HepG2 (cell line): Measurements from ENCODE around the gene SH3GL2. TPM values are rescaled to one million over a fixed set of nuclear protein-coding genes. Genes with fewer than 3 reads are reported as not detected.

Source experiments
- ATAC-seq: fragments of 200-7000 bp; cut with Tn5 transposase; 3 replicates; pipeline ENCODE4 v1.9.1; 2020; ENCODE audit warnings: mild to moderate bottlenecking, moderate library complexity
- BruUV-seq: library from RNA; stranded (reverse); fragments of 400-500 nt; replicated peaks from 2 replicates; lab custom pipeline; 2021; lab: Mats Ljungman, UMichigan
- CTCF ChIA-PET: fragments of 300-600 bp; formaldehyde crosslinking; extraction: SDS; loops from one replicate; lab custom pipeline; 2021; ENCODE audit warnings: low total read pairs, inconsistent platforms, low intra/inter-chr PET ratio; lab: Yijun Ruan, JAX
- POLR2A ChIA-PET: fragments of 350-600 bp; sonication (Branson Sonifier 250); formaldehyde crosslinking; loops from one replicate; lab custom pipeline; 2020; ENCODE audit warnings: antibody characterized with exemption, inconsistent platforms; lab: Yijun Ruan, JAX
- DNase-seq: peaks from one replicate; pipeline ENCODE4 v3.0.0-alpha.2; 2015; ENCODE audit warnings: low spot score
- FAIRE-seq: peaks from 3 replicates; lab custom pipeline; 2011; peaks lifted over from hg19 to GRCh38; lab: Jason Lieb, UNC
- H2AFZ ChIP-seq: one replicate; pipeline ENCODE4 v1.6.1; 2011; ENCODE audit warnings: low read length, inconsistent platforms
- H3K27ac ChIP-seq: fragments of 300-600 bp; 3 replicates; pipeline ENCODE4 v1.8.0; 2011; ENCODE audit warnings: mixed run types, mild to moderate bottlenecking, mixed read lengths, low read length, inconsistent platforms; ENCODE audit not compliant: insufficient read depth; ENCODE audit errors: extremely low read length
- H3K27me3 ChIP-seq, 2 experiments: fragments of 200-600 bp in 1 of 2; 2 replicates in 1 of 2; 3 replicates in 1 of 2; pipeline versions ENCODE4 v1.6.0 to v1.8.0; 2011; ENCODE audit warnings: low read length in 2 of 2, mild to moderate bottlenecking in 2 of 2, moderate library complexity in 2 of 2, inconsistent platforms in 1 of 2; ENCODE audit not compliant: insufficient read depth in 2 of 2, control insufficient read depth in 1 of 2
- H3K36me3 ChIP-seq, 2 experiments: fragments of 200-600 bp in 1 of 2; replicated peaks in 1 of 2; 2 replicates in 1 of 2; 3 replicates in 1 of 2; pipeline versions ENCODE4 v1.5.1 to v1.8.0; 2011; ENCODE audit warnings: low read length in 2 of 2, inconsistent platforms in 1 of 2; ENCODE audit not compliant: insufficient read depth in 2 of 2, control insufficient read depth in 1 of 2
- H3K4me1 ChIP-seq: 2 replicates; pipeline ENCODE4 v1.5.1; 2012; ENCODE audit warnings: low read length, inconsistent platforms; ENCODE audit not compliant: insufficient read depth
- H3K4me2 ChIP-seq: 2 replicates; pipeline ENCODE4 v1.6.0; 2011; ENCODE audit warnings: low read depth, low read length, inconsistent platforms
- H3K4me3 ChIP-seq, 3 experiments: fragments of 200-600 bp in 1 of 3; sonication (generic), shearing (Covaris generic) in 1 of 3; replicated peaks in 1 of 3; 2 replicates each; pipeline ENCODE4 v1.5.1; 2011 to 2016; ENCODE audit warnings: low read length in 3 of 3, inconsistent platforms in 2 of 3, low read depth in 2 of 3, mild to moderate bottlenecking in 2 of 3, control low read depth in 1 of 3, mixed read lengths in 1 of 3; ENCODE audit not compliant: insufficient read depth in 1 of 3
- H3K79me2 ChIP-seq: one replicate; pipeline ENCODE4 v1.6.1; 2011; ENCODE audit warnings: low read length, inconsistent platforms; ENCODE audit not compliant: insufficient read depth
- H3K9ac ChIP-seq: 2 replicates; pipeline ENCODE4 v1.6.0; 2011; ENCODE audit warnings: mild to moderate bottlenecking, low read depth, low read length, inconsistent platforms; ENCODE audit not compliant: insufficient read depth
- H3K9me3 ChIP-seq: 2 replicates; pipeline ENCODE4 v1.5.1; 2012; ENCODE audit warnings: mild to moderate bottlenecking, low read length
- H4K20me1 ChIP-seq: 2 replicates; pipeline ENCODE4 v1.6.0; 2011; ENCODE audit warnings: inconsistent platforms, mild to moderate bottlenecking, low read length, moderate library complexity; ENCODE audit not compliant: insufficient read depth
- CHCHD3 ChIP-seq: sonication (generic); formaldehyde crosslinking; IDR thresholded peaks from 2 replicates; pipeline ENCODE4 v1.8.0; 2022; ENCODE audit warnings: mild to moderate bottlenecking, missing genetic modification reagents, moderate library complexity
- FIP1L1 ChIP-seq: fragments of 200-400 bp; formaldehyde crosslinking; IDR thresholded peaks from 2 replicates; pipeline ENCODE4 v1.6.1; 2018; ENCODE audit warnings: low read depth, mild to moderate bottlenecking, low read length, moderate library complexity, borderline replicate concordance; ENCODE audit not compliant: insufficient read depth
- HNF4G ChIP-seq, 2 experiments: sonication (generic) in 1 of 2; formaldehyde crosslinking in 1 of 2; IDR thresholded peaks; 2 replicates each; pipeline versions ENCODE4 v1.4.0 to v1.6.1; 2011 to 2020; ENCODE audit warnings: borderline replicate concordance in 2 of 2, low read depth in 2 of 2, mild to moderate bottlenecking in 2 of 2, low read length in 1 of 2, missing genetic modification reagents in 1 of 2, moderate library complexity in 1 of 2
- KLF16 ChIP-seq, 2 experiments: sonication (generic) in 1 of 2; formaldehyde crosslinking in 1 of 2; IDR thresholded peaks; 2 replicates each; pipeline versions ENCODE4 v1.6.1 to v1.8.0; 2016 to 2023; ENCODE audit warnings: missing genetic modification reagents in 2 of 2, missing compliant biosample characterization in 1 of 2
- MEF2D ChIP-seq: sonication (generic); formaldehyde crosslinking; IDR thresholded peaks from 2 replicates; pipeline ENCODE4 v1.5.1; 2020; ENCODE audit warnings: mild to moderate bottlenecking, missing genetic modification reagents
- NFIC ChIP-seq: IDR thresholded peaks from 2 replicates; pipeline ENCODE4 v1.6.1; 2012; ENCODE audit warnings: mild to moderate bottlenecking, low read length, inconsistent platforms
- PBX2 ChIP-seq: IDR thresholded peaks from 2 replicates; pipeline ENCODE4 v1.6.1; 2016; ENCODE audit warnings: control low read depth
- RELA ChIP-seq: sonication (generic); formaldehyde crosslinking; IDR thresholded peaks from 2 replicates; pipeline ENCODE4 v1.4.0; 2020; ENCODE audit warnings: missing genetic modification reagents
- RNF2 ChIP-seq: fragments of 450-650 bp; conservative IDR thresholded peaks from 2 replicates; pipeline ENCODE4 v1.6.1; 2016; ENCODE audit warnings: low read depth
- ZBTB20 ChIP-seq: sonication (generic); formaldehyde crosslinking; IDR thresholded peaks from 2 replicates; pipeline ENCODE4 v1.8.1; 2023; ENCODE audit warnings: missing genetic modification reagents, low read depth, mild to moderate bottlenecking, borderline replicate concordance
- ZBTB7B ChIP-seq: sonication (generic); formaldehyde crosslinking; IDR thresholded peaks from 2 replicates; pipeline ENCODE4 v1.4.0; 2020; ENCODE audit warnings: missing genetic modification reagents
- ZNF142 ChIP-seq: sonication (generic); formaldehyde crosslinking; IDR thresholded peaks from 2 replicates; pipeline ENCODE4 v1.4.0; 2020; ENCODE audit warnings: missing genetic modification reagents
- ZNF253 ChIP-seq: sonication (generic); formaldehyde crosslinking; IDR thresholded peaks from 2 replicates; pipeline ENCODE4 v1.8.0; 2022; ENCODE audit warnings: mild to moderate bottlenecking, missing genetic modification reagents, borderline replicate concordance
- ZNF256 ChIP-seq: sonication (generic); formaldehyde crosslinking; conservative IDR thresholded peaks from 2 replicates; pipeline ENCODE4 v1.4.0; 2020; ENCODE audit warnings: missing genetic modification reagents
- ZNF30 ChIP-seq: sonication (generic); formaldehyde crosslinking; IDR thresholded peaks from 2 replicates; pipeline ENCODE4 v1.5.0; 2020; ENCODE audit warnings: mild to moderate bottlenecking, missing genetic modification reagents
- ZNF557 ChIP-seq: sonication (generic); formaldehyde crosslinking; IDR thresholded peaks from 2 replicates; pipeline ENCODE4 v1.4.0; 2020; ENCODE audit warnings: missing genetic modification reagents
- WGBS: methylation state at CpG from one replicate; pipeline ENCODE4 v1.1.6; 2017; ENCODE audit warnings: low lambda C conversion rate; 5-methylcytosine and 5-hydroxymethylcytosine counted together
- in situ Hi-C: cut with HindIII; loops from 2 replicates; pipeline ENCODE4 v1.10.0; 2017; ENCODE audit warnings: low pct_unique_long_range_greater_than_20kb; ENCODE audit not compliant: extremely low pct_ligation_motif_present
- intact Hi-C: fragments of 100-400 bp; cut with micrococcal nuclease; formaldehyde crosslinking; loops from one replicate; pipeline ENCODE4 v1.10.0; 2022; ENCODE audit not compliant: unreplicated experiment
- polyA plus RNA-seq, 8 experiments: library from polyadenylated mRNA; depleted of rRNA in 3 of 8; stranded (reverse) in 7 of 8; unstranded in 1 of 8; fragments of >200 nt; fragmentation: Illumina TruSeq in 4 of 8; extraction: Trizol in 4 of 8; gene quantifications; 2 replicates each; pipeline versions ENCODE4 v1.2.1 to v1.2.3, GENCODE V29; 2011 to 2016; ENCODE audit warnings: low read depth in 4 of 8, missing spikeins in 1 of 8, mixed read lengths in 1 of 8; ENCODE audit not compliant: insufficient read depth in 1 of 8
- total RNA-seq, 5 experiments: library from RNA; depleted of rRNA; stranded (reverse); fragments of >200 nt; fragmentation: Illumina TruSeq; extraction: Trizol; gene quantifications; 2 replicates each; pipeline ENCODE4 v1.2.3, GENCODE V29; 2016; ENCODE audit warnings: low read depth in 1 of 5

SH3GL2 gene
- total and polyA plus RNA-seq, 2 of the 13 experiments (the other 11 are each of a cell fraction or from before 2014, with no cell fraction given), result 0.04 TPM; not detected in 1

GRCh38 chr9:17816431-17817027, 237.7 kb downstream of the SH3GL2 start:
- intact Hi-C loops, result loop anchor here (10.0 kb wide), 1 partner anchor 58 kb away; no protein-coding TSS in a partner anchor
- CTCF ChIA-PET, result no interaction called here
- H3K4me3 ChIP-seq, result no peak overlapping the region
- POLR2A ChIA-PET, result no interaction called here
- no peak overlapping the region for H3K27ac ChIP-seq
- no peak overlapping the region for H3K4me2 ChIP-seq
- H3K27me3 ChIP-seq, result no peaks in the 10 kb centered on the region
- no peaks in the 10 kb centered on the region for H4K20me1 ChIP-seq
- no peak overlapping the region for H3K9ac ChIP-seq
- ATAC-seq (no peak), FAIRE-seq (no peak), DNase-seq (no peak)
- H3K36me3 ChIP-seq, result no peaks in the 10 kb centered on the region
- no TSS peak for BruUV-seq
- no peaks in the 10 kb centered on the region for H3K79me2 ChIP-seq
- H2AFZ ChIP-seq, result no peak overlapping the region
- no peaks in the 10 kb centered on the region for H3K4me1 ChIP-seq
- 0% methylated on average over 1 of the region's 1 CpG for WGBS
- no peaks in the 10 kb centered on the region for H3K9me3 ChIP-seq
- in situ Hi-C loops, result loop anchor here (25.0 kb wide), 1 partner anchor 1221 kb away; the partner anchor contains the start of genes RRAGA and SAXO1
- no peak for TF ChIP-seq RELA
- no peak for TF ChIP-seq MEF2D
- no peak for TF ChIP-seq ZNF256 (CRISPR knock-in tag)
- no peak for TF ChIP-seq CHCHD3 (CRISPR knock-in tag)
- TF ChIP-seq RNF2, result no peak
- TF ChIP-seq ZNF30 (CRISPR knock-in tag), result no peak
- TF ChIP-seq ZBTB7B (CRISPR knock-in tag), result no peak
- TF ChIP-seq ZNF142, result no peak
- no peak for TF ChIP-seq KLF16 (CRISPR knock-in tag; IDR thresholded peaks at IDR 0.05)
- TF ChIP-seq ZBTB20, result no peak
- TF ChIP-seq FIP1L1, result no peak
- no peak for TF ChIP-seq HNF4G (IDR thresholded peaks at IDR 0.05; ENCODE audit: borderline replicate concordance, low read depth, low read length)
- TF ChIP-seq HNF4G (CRISPR knock-in tag; IDR thresholded peaks at IDR 0.05; ENCODE audit: borderline replicate concordance, low read depth), result no peak
- TF ChIP-seq ZNF253 (CRISPR knock-in tag), result no peak
- TF ChIP-seq PBX2 (CRISPR knock-in tag), result no peak
- TF ChIP-seq NFIC, result no peak
- TF ChIP-seq ZNF557, result no peak
